Heart right ventricle (tissue), 16 donors: ENCODE results near the gene SLC13A4. TPM values are rescaled to one million over a fixed set of nuclear protein-coding genes. Genes with fewer than 3 reads are reported as not detected.

Source experiments
- ATAC-seq, 8 donors: fragments of 200-7000 bp; cut with Tn5 transposase; one replicate each; pipeline ENCODE4 v1.9.1; 2020; ENCODE audit warnings: mild to moderate bottlenecking in 8 of 8, moderate library complexity in 8 of 8, moderate number of reproducible peaks in 1 of 8
- DNase-seq, 2 donors: peaks; one replicate each; pipeline ENCODE4 v3.0.0-alpha.2; 2020
- H3K27ac ChIP-seq, 10 donors: fragments of 200-600 bp; sonication (generic) in 2 of 10; one replicate each; pipeline versions ENCODE4 v1.5.0 to v1.8.0; 2020 to 2022; ENCODE audit warnings: mild to moderate bottlenecking in 3 of 10
- H3K27me3 ChIP-seq, 7 donors: fragments of 200-600 bp; one replicate each; pipeline ENCODE4 v1.8.0; 2021 to 2022; ENCODE audit warnings: mild to moderate bottlenecking in 2 of 7
- H3K36me3 ChIP-seq, 9 donors: fragments of 200-600 bp; sonication (generic) in 1 of 9; one replicate each; pipeline versions ENCODE4 v1.5.0 to v1.8.0; 2020 to 2022; ENCODE audit warnings: mild to moderate bottlenecking in 2 of 9
- H3K4me1 ChIP-seq, 9 donors: fragments of 200-600 bp; sonication (generic) in 1 of 9; one replicate each; pipeline versions ENCODE4 v1.5.0 to v1.8.0; 2020 to 2022; ENCODE audit warnings: mild to moderate bottlenecking in 4 of 9
- H3K4me3 ChIP-seq, 10 donors: fragments of 200-600 bp; sonication (generic) in 2 of 10; one replicate each; pipeline versions ENCODE4 v1.5.0 to v1.8.0; 2020 to 2022; ENCODE audit warnings: mild to moderate bottlenecking in 7 of 10, moderate library complexity in 2 of 10
- H3K9me3 ChIP-seq, 11 donors: fragments of 200-600 bp in 10 of 11; sonication (generic) in 2 of 11; one replicate each; pipeline versions ENCODE4 v1.5.0 to v1.8.0; 2013 to 2022; ENCODE audit warnings: mild to moderate bottlenecking in 2 of 11, control low read depth in 1 of 11, moderate library complexity in 1 of 11
- CTCF ChIP-seq, 9 donors: fragments of 200-600 bp; sonication (generic) in 2 of 9; IDR thresholded peaks; one replicate each; pipeline versions ENCODE4 v1.5.0 to v1.8.0; 2021 to 2022; ENCODE audit warnings: antibody characterized with exemption in 9 of 9, mild to moderate bottlenecking in 5 of 9, moderate library complexity in 1 of 9
- WGBS, 2 donors: extraction: QIAGEN DNeasy Blood & Tissue Kit; methylation state at CpG; one replicate each; pipeline ENCODE4 v1.1.7; 2013; ENCODE audit warnings: inconsistent platforms in 1 of 2; 5-methylcytosine and 5-hydroxymethylcytosine counted together
- intact Hi-C, 10 donors: fragments of 100-400 bp; cut with DNase I; formaldehyde crosslinking; loops; one replicate each; pipeline versions ENCODE4 v1.11.1 to v1.14.2; 2022
- polyA plus RNA-seq, 2 donors: library from polyadenylated mRNA; stranded (reverse); fragments of 200-250 nt; gene quantifications; one replicate each; pipeline ENCODE4 v1.2.3, GENCODE V29; 2013
- total RNA-seq, 10 donors: library from RNA; stranded (reverse); fragmentation: NEBNext Ultra II Directional in 3 of 10; extraction: Animal tissue kit (Norgen Biotek cat#: 25700) in 3 of 10; gene quantifications; one replicate each; pipeline versions ENCODE4 v1.2.1 to v1.2.4, GENCODE V29; 2021 to 2023
- donor health status: Arrhythmogenic right ventricular cardiomyopathy.
- donor health status: ischemic (EF 13 %, LVEDD 7.1; RV severe dilation, severe dysfunction).
- donor health status: healthy with polysubstance abuse.
- donor health status: DM: no; HTN: yes; CAD: no.
- donor health status: DM: no; HTN: no; CAD: no.
- donor health status: ischemic (EF 25% LVEDD 6.9; RV normal size, moderate dysfunction).
- donor health status: ischemic (EF 25% LVEDD 5.7; RV mildly dilated, moderate dysfunction).
- donor health status: healthy.
- donor health status: DM: yes; HTN: yes; CAD: no.
- donor health status: Ischemic cardiomyopathy.
- donor health status: ischemic (EF 35%, LVEDD 5.7; RV mildly dilated, moderate dysfunction).
- donor health status: nonischemic (EF 11% LVEDD 7.7; RV severe dilation, severe dysfunction).
- donor health status: DM: yes; HTN: yes; CAD: no.
- donor health status: PGD.
- donor health status: ischemic (EF 29% LVEDD 5.4; RV normal size, mild dysfunction).
- donor health status: nonischemic (EF 23%, LVEDD 6.1; RV moderate dilation, normal function).

Gene SLC13A4
- total and polyA plus RNA-seq, 12 donors = 0.08 to 2.8 (median 0.56) TPM; not detected in 2

GRCh38 chr7:135678612-135679575 lies 49.1 kb downstream of the SLC13A4 start:
- peaks cover 5 to 57% (median 32%) of the 10 kb centered on the region in 9 donors for H3K4me1 ChIP-seq
- H3K4me3 ChIP-seq = no peak overlapping the region
- intact Hi-C loops = loop anchor here in 2 of 10 donors (10.0 kb wide), 3 partner anchors 76 to 336 kb away; no protein-coding TSS in a partner anchor
- H3K27me3 ChIP-seq = no peaks in the 10 kb centered on the region
- ATAC-seq = peak; percentile 31 to 80 (median 50)
- 63 to 68% methylated on average over 4 of the region's 4 CpGs for WGBS, 2 donors
- DNase-seq = peak; percentile 29 to 34
- peaks cover 0 to 68% (median 6%) of the 10 kb centered on the region in 9 donors for H3K36me3 ChIP-seq
- H3K9me3 ChIP-seq = no peaks in the 10 kb centered on the region
- H3K27ac ChIP-seq = peak overlapping the region in 4 of 10 donors; percentile 2 to 54 (median 19)
- TF ChIP-seq CTCF (IDR thresholded peaks at IDR 0.05) = no peak

GRCh38 chr7:135673360-135673706 lies 54.7 kb downstream of the SLC13A4 start:
- peaks cover 2 to 70% (median 48%) of the 10 kb centered on the region in 9 donors for H3K4me1 ChIP-seq
- intact Hi-C loops = loop anchor here in 9 of 10 donors (2.0 to 10.0 kb wide), 10 partner anchors 74 to 341 kb away; partner anchors contain the start of gene FAM180A (in 1 of the 9)
- 54 to 63% methylated on average over 6 of the region's 6 CpGs for WGBS, 2 donors

GRCh38 chr7:135672560-135673359 lies 55.2 kb downstream of the SLC13A4 start:
- H3K4me3 ChIP-seq = no peak overlapping the region
- intact Hi-C loops = loop anchor here in 9 of 10 donors (2.0 to 10.0 kb wide), 10 partner anchors 75 to 342 kb away; partner anchors contain the start of gene FAM180A (in 1 of the 9)
- H3K36me3 ChIP-seq = peaks cover 0 to 45% (median 6%) of the 10 kb centered on the region in 9 donors
- DNase-seq (peak in 1 of 2 donors; percentile 53), ATAC-seq (peak; percentile 59 to 88 (median 82))
- H3K9me3 ChIP-seq = no peaks in the 10 kb centered on the region
- peak; percentile 62 to 86 (median 78) for TF ChIP-seq CTCF (IDR thresholded peaks at IDR 0.05)
- H3K27me3 ChIP-seq = no peaks in the 10 kb centered on the region
- H3K27ac ChIP-seq = peak overlapping the region in 6 of 10 donors; percentile 31 to 63 (median 38)
- peaks cover 2 to 64% (median 44%) of the 10 kb centered on the region in 9 donors for H3K4me1 ChIP-seq
- WGBS, 2 donors = 26 to 37% methylated on average over 3 of the region's 3 CpGs

More at GRCh38 chr7:135673360-135673706, 54.7 kb downstream of the SLC13A4 start:
- Histone ChIP-seq H3K9me3 (no peaks in the 10 kb centered on the region), H3K27me3 (no peaks in the 10 kb centered on the region), H3K27ac (peak overlapping the region in 5 of 10 donors; percentile 31 to 63 (median 35)), H3K4me3 (no peak overlapping the region), H3K36me3 (peaks cover 0 to 50% (median 6%) of the 10 kb centered on the region in 9 donors)
- DNase-seq (no peak), ATAC-seq (no peak)
- no peak for TF ChIP-seq CTCF (IDR thresholded peaks at IDR 0.05)
